Measurements from ENCODE around the gene FAT1.

The FAT1 gene

GRCh38 chr4:186699298-186699697 lies 24.4 kb downstream of the FAT1 start:
- H3K36me3 Mint-ChIP-seq, result no peaks in the 10 kb centered on the region
- H3K4me1 Mint-ChIP-seq, result no peaks in the 10 kb centered on the region
- H3K9me3 Mint-ChIP-seq, result peaks cover 6% of the 10 kb centered on the region
- no peak overlapping the region for H3K4me3 Mint-ChIP-seq
- no peak for ATAC-seq
- H3K27ac Mint-ChIP-seq, result no peak overlapping the region
- H3K27me3 Mint-ChIP-seq, result no peaks in the 10 kb centered on the region

- Mint-ChIP-seq H3K4me3 (no peak overlapping the region), H3K9me3 (peaks cover 11% of the 10 kb centered on the region), H3K36me3 (no peaks in the 10 kb centered on the region), H3K27ac (no peak overlapping the region), H3K4me1 (no peaks in the 10 kb centered on the region), H3K27me3 (no peaks in the 10 kb centered on the region)
- no peak for ATAC-seq
Observed at GRCh38 chr4:186698525-186698924, 25.1 kb downstream of the FAT1 start.

- Mint-ChIP-seq H3K36me3 (no peaks in the 10 kb centered on the region), H3K4me3 (no peak overlapping the region), H3K4me1 (no peaks in the 10 kb centered on the region), H3K9me3 (peaks cover 11% of the 10 kb centered on the region), H3K27me3 (no peaks in the 10 kb centered on the region), H3K27ac (no peak overlapping the region)
- no peak for ATAC-seq
Observed at GRCh38 chr4:186698028-186698427, 25.6 kb downstream of the FAT1 start.

- no peaks in the 10 kb centered on the region for H3K4me1 Mint-ChIP-seq
- no peaks in the 10 kb centered on the region for H3K36me3 Mint-ChIP-seq
- H3K27ac Mint-ChIP-seq, result no peak overlapping the region
- ATAC-seq, result no peak
- H3K4me3 Mint-ChIP-seq, result no peak overlapping the region
- H3K27me3 Mint-ChIP-seq, result no peaks in the 10 kb centered on the region
- peaks cover 11% of the 10 kb centered on the region for H3K9me3 Mint-ChIP-seq
Observed at GRCh38 chr4:186695392-186695791, 28.3 kb downstream of the FAT1 start.

GRCh38 chr4:186693894-186694293 lies 29.8 kb downstream of the FAT1 start:
- no peak overlapping the region for H3K4me3 Mint-ChIP-seq
- H3K4me1 Mint-ChIP-seq, result no peaks in the 10 kb centered on the region
- H3K36me3 Mint-ChIP-seq, result no peaks in the 10 kb centered on the region
- no peak overlapping the region for H3K27ac Mint-ChIP-seq
- ATAC-seq, result no peak
- H3K27me3 Mint-ChIP-seq, result no peaks in the 10 kb centered on the region
- peaks cover 14% of the 10 kb centered on the region for H3K9me3 Mint-ChIP-seq

- Mint-ChIP-seq H3K27me3 (no peaks in the 10 kb centered on the region), H3K4me3 (no peak overlapping the region), H3K9me3 (peaks cover 12% of the 10 kb centered on the region), H3K27ac (no peak overlapping the region), H3K4me1 (no peaks in the 10 kb centered on the region), H3K36me3 (no peaks in the 10 kb centered on the region)
- no peak for ATAC-seq
Observed at GRCh38 chr4:186693159-186693815, 30.4 kb downstream of the FAT1 start.

- H3K27me3 Mint-ChIP-seq, result no peaks in the 10 kb centered on the region
- no peak overlapping the region for H3K4me3 Mint-ChIP-seq
- no peaks in the 10 kb centered on the region for H3K36me3 Mint-ChIP-seq
- no peak for ATAC-seq
- H3K9me3 Mint-ChIP-seq, result peaks cover 8% of the 10 kb centered on the region
- no peaks in the 10 kb centered on the region for H3K4me1 Mint-ChIP-seq
- H3K27ac Mint-ChIP-seq, result no peak overlapping the region
Observed at GRCh38 chr4:186691396-186691795, 32.3 kb downstream of the FAT1 start.

- H3K36me3 Mint-ChIP-seq, result no peaks in the 10 kb centered on the region
- ATAC-seq, result no peak
- no peaks in the 10 kb centered on the region for H3K4me1 Mint-ChIP-seq
- H3K27me3 Mint-ChIP-seq, result no peaks in the 10 kb centered on the region
- H3K4me3 Mint-ChIP-seq, result no peak overlapping the region
- no peak overlapping the region for H3K27ac Mint-ChIP-seq
- H3K9me3 Mint-ChIP-seq, result peaks cover 8% of the 10 kb centered on the region
Observed at GRCh38 chr4:186689476-186689875, 34.2 kb downstream of the FAT1 start.

GRCh38 chr4:186688150-186688943 lies 35.3 kb downstream of the FAT1 start:
- Mint-ChIP-seq H3K4me3 (no peak overlapping the region), H3K27me3 (no peaks in the 10 kb centered on the region), H3K36me3 (no peaks in the 10 kb centered on the region), H3K9me3 (peaks cover 3% of the 10 kb centered on the region), H3K4me1 (no peaks in the 10 kb centered on the region), H3K27ac (no peak overlapping the region)
- ATAC-seq, result no peak

GRCh38 chr4:186687265-186687664 lies 36.4 kb downstream of the FAT1 start:
- Mint-ChIP-seq H3K9me3 (peaks cover 6% of the 10 kb centered on the region), H3K27ac (no peak overlapping the region), H3K27me3 (no peaks in the 10 kb centered on the region), H3K4me3 (no peak overlapping the region), H3K4me1 (no peaks in the 10 kb centered on the region), H3K36me3 (no peaks in the 10 kb centered on the region)
- ATAC-seq, result no peak

- Mint-ChIP-seq H3K36me3 (no peaks in the 10 kb centered on the region), H3K9me3 (peaks cover 6% of the 10 kb centered on the region), H3K4me3 (no peak overlapping the region), H3K4me1 (no peaks in the 10 kb centered on the region), H3K27ac (no peak overlapping the region), H3K27me3 (no peaks in the 10 kb centered on the region)
- ATAC-seq, result no peak
Observed at GRCh38 chr4:186685767-186686183, 37.9 kb downstream of the FAT1 start.

- Mint-ChIP-seq H3K4me1 (no peaks in the 10 kb centered on the region), H3K27me3 (no peaks in the 10 kb centered on the region), H3K36me3 (no peaks in the 10 kb centered on the region), H3K27ac (no peak overlapping the region), H3K4me3 (no peak overlapping the region), H3K9me3 (peaks cover 6% of the 10 kb centered on the region)
- no peak for ATAC-seq
Observed at GRCh38 chr4:186684889-186685309, 38.8 kb downstream of the FAT1 start.

- Mint-ChIP-seq H3K4me1 (no peaks in the 10 kb centered on the region), H3K4me3 (no peak overlapping the region), H3K27ac (no peak overlapping the region), H3K27me3 (no peaks in the 10 kb centered on the region), H3K36me3 (no peaks in the 10 kb centered on the region), H3K9me3 (peaks cover 3% of the 10 kb centered on the region)
- no peak for ATAC-seq
Observed at GRCh38 chr4:186684220-186684619, 39.4 kb downstream of the FAT1 start.

- Mint-ChIP-seq H3K27me3 (no peaks in the 10 kb centered on the region), H3K4me3 (no peak overlapping the region), H3K4me1 (no peaks in the 10 kb centered on the region), H3K36me3 (no peaks in the 10 kb centered on the region), H3K27ac (no peak overlapping the region), H3K9me3 (peaks cover 3% of the 10 kb centered on the region)
- no peak for ATAC-seq
Observed at GRCh38 chr4:186680641-186681040, 43.0 kb downstream of the FAT1 start.

- ATAC-seq, result no peak
- no peak overlapping the region for H3K27ac Mint-ChIP-seq
- H3K4me3 Mint-ChIP-seq, result no peak overlapping the region
- H3K4me1 Mint-ChIP-seq, result no peaks in the 10 kb centered on the region
- H3K27me3 Mint-ChIP-seq, result no peaks in the 10 kb centered on the region
- no peaks in the 10 kb centered on the region for H3K36me3 Mint-ChIP-seq
- H3K9me3 Mint-ChIP-seq, result no peaks in the 10 kb centered on the region
Observed at GRCh38 chr4:186676531-186677161, 47.0 kb downstream of the FAT1 start.

- Mint-ChIP-seq H3K4me3 (no peak overlapping the region), H3K9me3 (no peaks in the 10 kb centered on the region), H3K27ac (no peak overlapping the region), H3K27me3 (no peaks in the 10 kb centered on the region), H3K4me1 (no peaks in the 10 kb centered on the region), H3K36me3 (no peaks in the 10 kb centered on the region)
- no peak for ATAC-seq
Observed at GRCh38 chr4:186669735-186670134, 53.9 kb downstream of the FAT1 start.

All from stimulated activated memory B cell treated with anti-CD40 and anti-IgM and Interleukin-4, amounts not matched to agents 10 μg/mL and 1 μg/mL and 100 μg/mL, for 72 hours (primary cell).